ENCODE measurements around the gene PELI3. TPM values are rescaled to one million over a fixed set of nuclear protein-coding genes. Genes with fewer than 3 reads are reported as not detected.
"Not testable (repeated sequence)": the region's sequence is repeated elsewhere in the genome, so short reads cannot be mapped to it uniquely, and the experiment has no call there.

The PELI3 gene
- total RNA-seq, 1 donor from 2014 or later: 14.6 TPM

DNA sequence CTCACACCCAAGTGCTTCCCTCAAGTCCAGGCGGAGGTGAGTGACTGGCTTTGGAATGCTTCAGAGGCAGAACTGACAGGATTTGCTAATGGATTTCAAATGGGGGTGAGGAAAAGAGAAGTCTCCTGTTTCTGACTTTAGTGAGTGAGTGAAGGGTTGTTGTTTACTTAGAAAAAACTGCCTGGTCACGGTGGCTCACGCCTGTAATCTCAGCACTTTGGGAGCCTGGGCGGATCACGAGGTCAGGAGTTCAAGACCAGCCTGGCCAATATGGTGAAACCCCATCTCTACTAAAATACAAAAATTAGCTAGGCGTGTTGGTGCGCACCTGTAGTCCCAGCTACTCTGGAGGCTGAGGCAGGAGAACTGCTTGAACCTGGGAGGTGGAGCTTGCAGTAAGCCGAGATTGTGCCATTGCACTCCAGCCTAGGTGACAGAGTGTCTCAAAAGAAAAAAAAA is 34.8 kb upstream of the PELI3 start:
- H3K4me1 Mint-ChIP-seq (ENCODE audit: low read depth); H3K9me3 Mint-ChIP-seq; H3K4me3 Mint-ChIP-seq (ENCODE audit: low read depth); H3K27me3 Mint-ChIP-seq (ENCODE audit: low read depth); intact Hi-C loops (cut with micrococcal nuclease); DNase-seq (ENCODE audit: low spot score); H3K27ac Mint-ChIP-seq: not testable (repeated sequence)
- peaks cover 30% of the 10 kb centered on the region for H3K36me3 Mint-ChIP-seq (ENCODE audit: low read depth)

DNA sequence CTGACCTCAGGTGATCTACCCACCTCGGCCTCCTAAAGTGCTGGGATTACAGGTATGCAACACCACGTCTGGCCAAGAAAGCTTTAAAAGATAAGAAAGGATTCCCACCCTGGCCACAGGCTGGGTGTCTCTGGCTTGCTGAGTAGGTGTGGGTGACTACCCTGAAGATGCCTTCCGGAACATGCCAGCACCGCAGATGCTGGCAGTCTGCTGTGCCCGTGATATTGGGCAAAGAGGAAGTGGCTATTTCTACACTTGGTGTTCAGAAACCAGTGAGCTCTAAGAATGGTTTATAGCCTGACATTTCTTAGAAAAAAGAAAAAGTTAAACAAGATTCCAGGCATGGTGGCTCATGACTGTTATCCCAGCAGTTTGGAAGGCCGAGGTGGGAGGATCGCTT is 34.1 kb upstream of the PELI3 start:
- Mint-ChIP-seq H3K9me3 (no peaks in the 10 kb centered on the region), H3K27ac (no peak overlapping the region), H3K36me3 (ENCODE audit: low read depth) (peaks cover 32% of the 10 kb centered on the region), H3K27me3 (ENCODE audit: low read depth) (no peaks in the 10 kb centered on the region), H3K4me3 (ENCODE audit: low read depth) (no peak overlapping the region), H3K4me1 (ENCODE audit: low read depth) (no peaks in the 10 kb centered on the region)
- intact Hi-C loops (cut with micrococcal nuclease): no loop called here
- DNase-seq (ENCODE audit: low spot score): no peak

DNA sequence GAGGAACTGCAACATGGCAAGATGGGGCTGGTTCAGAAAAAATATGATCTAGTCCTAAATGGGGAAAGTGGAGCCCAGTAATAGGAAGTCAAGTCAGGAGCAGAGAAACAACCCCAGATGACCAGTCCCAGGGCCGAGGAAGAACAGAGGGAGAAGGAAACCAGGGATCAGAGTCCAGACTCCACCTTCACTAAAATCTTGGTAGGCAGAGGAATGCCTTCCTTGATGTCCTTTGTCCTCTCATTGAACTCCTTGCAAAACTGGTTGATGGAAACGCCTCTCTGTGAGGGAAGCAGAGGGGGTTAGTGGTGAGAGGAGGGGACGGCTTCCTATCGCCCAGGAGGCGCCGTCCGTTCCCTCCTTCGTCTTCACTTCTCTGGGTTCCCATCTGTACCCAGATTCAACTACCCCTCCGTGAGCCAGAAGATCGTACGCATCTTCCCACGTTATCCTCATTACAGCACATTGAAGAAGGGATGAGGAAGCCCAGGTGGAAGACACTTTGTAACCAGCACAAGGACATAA is 28.7 kb upstream of the PELI3 start:
- DNase-seq (ENCODE audit: low spot score): no peak
- Mint-ChIP-seq H3K36me3 (ENCODE audit: low read depth) (peaks cover 25% of the 10 kb centered on the region), H3K4me3 (ENCODE audit: low read depth) (peak overlapping the region; percentile 94), H3K27me3 (ENCODE audit: low read depth) (no peaks in the 10 kb centered on the region), H3K9me3 (peaks cover 2% of the 10 kb centered on the region), H3K27ac (peak overlapping the region; percentile 97), H3K4me1 (ENCODE audit: low read depth) (peaks cover 8% of the 10 kb centered on the region)
- intact Hi-C loops (cut with micrococcal nuclease): loop anchor here (2.0 kb wide), 1 partner anchor 29 kb away; no protein-coding TSS in a partner anchor

DNA sequence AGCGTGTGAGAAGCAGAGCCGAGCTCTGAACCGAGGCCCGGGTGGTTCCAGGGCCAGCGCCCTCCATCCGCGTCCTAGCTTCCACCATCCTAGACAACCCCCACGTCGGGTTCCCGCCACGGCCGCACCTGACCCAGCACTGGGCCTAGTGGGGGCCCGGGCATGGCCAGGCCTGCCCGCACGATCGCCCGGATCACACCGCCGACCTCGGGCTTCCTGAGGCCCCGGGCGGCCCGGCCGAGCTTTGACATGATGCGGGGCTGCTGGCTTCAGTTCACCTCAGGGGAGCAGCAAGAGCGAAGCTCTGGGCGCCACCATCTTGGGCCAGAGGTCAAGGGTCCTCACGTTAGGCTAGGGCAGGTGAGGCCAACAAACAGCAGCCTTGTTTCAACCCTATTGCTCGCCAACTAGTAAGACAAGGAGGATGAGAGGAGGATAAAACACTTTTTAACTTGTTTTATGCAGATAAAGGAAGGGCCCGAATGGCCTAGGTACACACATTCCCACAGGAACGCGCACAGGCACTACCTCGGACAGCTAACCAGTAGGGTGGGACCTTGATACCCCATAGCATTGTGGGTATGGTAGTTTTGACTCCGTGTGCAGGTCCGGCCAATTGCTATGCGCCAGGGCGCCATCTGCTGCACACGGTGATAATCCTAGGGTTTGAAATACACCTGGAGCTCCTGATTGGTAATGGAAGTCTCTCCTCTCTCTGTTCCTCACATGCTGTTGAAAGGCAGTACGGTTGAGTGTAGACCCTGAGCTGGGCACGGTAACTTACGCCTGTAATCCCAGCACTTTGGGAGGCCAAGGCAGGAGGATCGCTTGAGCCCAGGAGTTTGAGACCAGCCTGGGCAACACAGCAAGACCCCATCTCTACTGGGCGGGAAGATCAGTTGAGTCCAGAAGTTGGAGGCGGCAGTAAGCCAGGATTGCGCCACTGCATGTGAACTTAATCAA is 27.9 kb upstream of the PELI3 start, which contains the start of gene MRPL11:
Gene MRPL11 (minus strand): TSS at position 345 of the 963 bp plus-strand sequence. CDS start 94 bp downstream, at position 251.
- Mint-ChIP-seq H3K4me3 (ENCODE audit: low read depth) (peak within 1 kb of the TSS; percentile 94), H3K4me1 (ENCODE audit: low read depth) (peaks cover 8% of the 10 kb centered on the region), H3K36me3 (ENCODE audit: low read depth) (peaks cover 24% of the 10 kb centered on the region), H3K9me3 (peaks cover 8% of the 10 kb centered on the region), H3K27ac (peak within 1 kb of the TSS; percentile 97), H3K27me3 (ENCODE audit: low read depth) (no peaks in the 10 kb centered on the region)
- intact Hi-C loops (cut with micrococcal nuclease): loop anchor here (1.0 to 2.0 kb wide), 5 partner anchors 8 to 42 kb away; partner anchors contain the start of genes DPP3 and PELI3
- DNase-seq (ENCODE audit: low spot score): peak; percentile 85

DNA sequence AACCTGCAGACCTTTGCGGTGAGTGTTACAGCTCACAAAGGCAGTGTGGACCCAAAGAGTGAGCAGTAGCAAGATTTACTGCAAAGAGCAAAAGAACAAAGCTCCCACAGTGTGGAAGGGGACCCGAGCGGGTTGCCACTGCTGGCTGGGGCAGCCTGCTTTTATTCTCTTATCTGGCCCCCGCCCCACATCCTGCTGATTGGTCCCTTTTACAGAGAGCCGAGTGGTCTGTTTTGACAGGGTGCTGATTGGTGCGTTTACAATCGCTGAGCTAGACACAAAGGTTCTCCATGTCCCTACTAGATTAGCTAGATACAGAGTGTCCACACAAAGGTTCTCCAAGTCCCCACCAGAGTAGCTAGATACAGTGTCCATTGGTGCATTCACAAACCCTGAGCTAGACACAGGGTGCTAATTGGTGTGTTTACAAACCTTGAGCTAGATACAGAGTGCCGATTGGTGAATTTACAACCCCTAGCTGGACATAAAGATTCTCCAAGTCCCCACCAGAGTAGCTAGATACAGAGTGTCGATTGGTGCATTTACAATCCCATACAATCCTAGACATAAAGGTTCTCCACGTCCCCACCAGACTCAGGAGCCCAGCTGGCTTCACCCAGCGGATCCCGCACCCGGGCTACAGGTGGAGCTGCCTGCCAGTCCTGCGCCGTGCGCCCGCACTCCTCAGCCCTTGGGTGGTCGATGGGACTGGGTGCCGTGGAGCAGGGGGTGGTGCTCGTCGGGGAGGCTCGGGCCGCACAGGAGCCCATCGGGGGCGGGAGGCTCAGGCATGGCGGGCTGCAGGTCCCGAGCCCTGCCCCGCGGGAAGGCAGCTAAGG is 26.4 kb upstream of the PELI3 start:
- Mint-ChIP-seq H3K9me3 (peaks cover 11% of the 10 kb centered on the region), H3K36me3 (ENCODE audit: low read depth) (peaks cover 17% of the 10 kb centered on the region)
- intact Hi-C loops (cut with micrococcal nuclease); H3K4me1 Mint-ChIP-seq (ENCODE audit: low read depth); H3K27ac Mint-ChIP-seq; DNase-seq (ENCODE audit: low spot score); H3K27me3 Mint-ChIP-seq (ENCODE audit: low read depth); H3K4me3 Mint-ChIP-seq (ENCODE audit: low read depth): not testable (repeated sequence)

DNA sequence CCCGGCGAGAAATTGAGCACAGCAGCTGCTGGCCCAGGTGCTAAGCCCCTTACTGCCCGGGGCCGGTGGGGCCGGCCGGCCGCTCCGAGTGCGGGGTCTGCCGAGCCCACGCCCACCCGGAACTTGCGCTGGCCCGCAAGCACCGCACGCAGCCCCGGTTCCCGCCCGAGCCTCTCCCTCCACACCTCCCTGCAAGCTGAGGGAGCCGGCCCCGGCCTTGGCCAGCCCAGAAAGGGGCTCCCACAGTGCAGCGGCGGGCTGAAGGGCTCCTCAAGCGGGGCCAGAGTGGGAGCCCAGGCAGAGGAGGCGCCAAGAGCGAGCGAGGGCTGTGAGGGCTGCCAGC is 25.8 kb upstream of the PELI3 start:
- intact Hi-C loops (cut with micrococcal nuclease); H3K4me3 Mint-ChIP-seq (ENCODE audit: low read depth); H3K4me1 Mint-ChIP-seq (ENCODE audit: low read depth); H3K27ac Mint-ChIP-seq; H3K27me3 Mint-ChIP-seq (ENCODE audit: low read depth); DNase-seq (ENCODE audit: low spot score): not testable (repeated sequence)
- H3K9me3 Mint-ChIP-seq: peaks cover 11% of the 10 kb centered on the region
- peaks cover 13% of the 10 kb centered on the region for H3K36me3 Mint-ChIP-seq (ENCODE audit: low read depth)

DNA sequence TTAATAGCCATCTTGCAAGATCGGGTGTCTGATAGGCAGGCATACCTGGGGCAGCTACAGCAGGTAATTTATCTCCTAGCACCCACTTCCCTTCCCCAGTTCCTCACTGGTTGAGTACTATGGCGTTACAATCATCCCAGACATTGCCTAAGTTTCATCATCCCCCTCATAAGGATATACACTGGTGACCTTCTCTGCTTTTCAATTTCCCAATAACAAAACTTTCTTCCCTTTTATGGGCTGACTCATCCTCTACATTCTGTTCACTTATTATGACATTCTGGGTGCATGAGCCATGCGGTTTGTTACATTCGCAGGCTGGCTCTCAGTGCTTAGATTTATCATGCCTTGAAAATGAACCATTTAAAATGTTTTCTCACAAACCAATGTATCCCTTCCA is 23.1 kb upstream of the PELI3 start:
- Mint-ChIP-seq H3K27ac (no peak overlapping the region), H3K4me3 (ENCODE audit: low read depth) (no peak overlapping the region), H3K27me3 (ENCODE audit: low read depth) (peaks cover 2% of the 10 kb centered on the region)

DNA sequence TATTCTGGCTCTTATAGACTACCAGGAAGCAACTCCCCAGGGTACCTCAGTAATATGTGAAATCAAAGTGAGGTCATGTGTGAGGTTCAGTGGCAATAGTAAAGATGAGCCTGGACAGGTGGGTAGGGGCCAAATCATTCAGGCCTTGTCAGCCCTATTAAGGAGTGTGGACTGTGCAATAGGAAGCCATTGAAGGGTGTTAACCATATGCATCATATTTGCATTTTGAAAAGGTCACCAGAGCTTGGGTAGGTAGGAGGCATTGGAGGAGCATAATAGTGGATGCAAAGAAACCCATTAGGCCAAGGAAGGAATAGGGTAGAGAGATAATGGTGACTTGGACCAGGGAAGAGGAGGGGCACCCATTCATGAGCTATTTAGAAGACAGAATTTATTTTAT is 19.7 kb upstream of the PELI3 start:
- no peak for DNase-seq (ENCODE audit: low spot score)
- no peaks in the 10 kb centered on the region for H3K36me3 Mint-ChIP-seq (ENCODE audit: low read depth)
- no peaks in the 10 kb centered on the region for H3K4me1 Mint-ChIP-seq (ENCODE audit: low read depth)
- peaks cover 5% of the 10 kb centered on the region for H3K27me3 Mint-ChIP-seq (ENCODE audit: low read depth)
- no peak overlapping the region for H3K27ac Mint-ChIP-seq
- peaks cover 11% of the 10 kb centered on the region for H3K9me3 Mint-ChIP-seq
- intact Hi-C loops (cut with micrococcal nuclease): no loop called here
- no peak overlapping the region for H3K4me3 Mint-ChIP-seq (ENCODE audit: low read depth)

More for the DNA sequence above, 23.1 kb upstream of the PELI3 start:
- H3K4me1 Mint-ChIP-seq (ENCODE audit: low read depth): peaks cover 2% of the 10 kb centered on the region
- intact Hi-C loops (cut with micrococcal nuclease): no loop called here
- peaks cover 11% of the 10 kb centered on the region for H3K9me3 Mint-ChIP-seq
- H3K36me3 Mint-ChIP-seq (ENCODE audit: low read depth): no peaks in the 10 kb centered on the region
- no peak for DNase-seq (ENCODE audit: low spot score)

DNA sequence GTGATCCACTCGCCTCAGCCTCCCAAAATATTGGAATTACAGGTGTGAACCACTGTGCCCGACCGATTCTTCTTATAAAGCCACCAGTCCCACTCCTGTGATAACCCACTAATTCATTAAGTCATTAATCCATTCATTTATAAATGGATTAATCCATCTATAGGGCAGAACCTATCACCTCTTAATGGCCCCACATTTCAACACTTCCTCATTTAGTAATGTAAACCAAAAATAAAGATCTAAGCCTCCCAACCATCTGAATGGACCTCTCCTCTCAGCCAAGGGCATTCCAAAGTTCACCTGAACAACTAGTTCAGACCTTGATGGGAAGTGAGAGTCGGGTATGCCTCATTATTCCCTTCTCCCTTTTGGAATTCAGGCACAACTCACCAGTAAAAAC is 18.2 kb upstream of the PELI3 start:
- no peak overlapping the region for H3K4me3 Mint-ChIP-seq (ENCODE audit: low read depth)
- no peak for DNase-seq (ENCODE audit: low spot score)
- intact Hi-C loops (cut with micrococcal nuclease): no loop called here
- no peaks in the 10 kb centered on the region for H3K36me3 Mint-ChIP-seq (ENCODE audit: low read depth)
- peaks cover under 1% of the 10 kb centered on the region for H3K4me1 Mint-ChIP-seq (ENCODE audit: low read depth)
- H3K27me3 Mint-ChIP-seq (ENCODE audit: low read depth): peaks cover 5% of the 10 kb centered on the region
- peaks cover 4% of the 10 kb centered on the region for H3K9me3 Mint-ChIP-seq
- no peak overlapping the region for H3K27ac Mint-ChIP-seq

DNA sequence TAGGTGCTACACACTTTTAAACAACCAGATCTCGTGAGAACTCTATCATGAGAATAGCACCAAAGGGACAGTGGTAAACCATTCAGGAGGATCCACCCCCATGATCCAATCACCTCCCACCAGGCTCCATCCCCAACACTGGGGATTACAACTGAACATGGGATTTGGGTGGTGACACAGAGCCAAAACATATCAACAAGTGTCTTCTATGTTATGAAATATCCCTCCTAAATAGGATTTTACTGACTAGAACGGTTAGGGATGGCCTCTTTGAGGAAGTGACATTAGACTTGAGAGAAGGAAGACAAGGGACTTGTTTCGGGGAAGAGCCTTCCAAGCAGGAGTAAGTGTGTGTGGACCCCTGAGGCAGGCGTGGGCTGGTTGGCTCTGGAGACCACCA is 16.1 kb upstream of the PELI3 start:
- Mint-ChIP-seq H3K36me3 (ENCODE audit: low read depth) (no peaks in the 10 kb centered on the region), H3K27ac (no peak overlapping the region), H3K9me3 (no peaks in the 10 kb centered on the region), H3K4me3 (ENCODE audit: low read depth) (no peak overlapping the region), H3K4me1 (ENCODE audit: low read depth) (peaks cover 18% of the 10 kb centered on the region), H3K27me3 (ENCODE audit: low read depth) (peaks cover 5% of the 10 kb centered on the region)
- no peak for DNase-seq (ENCODE audit: low spot score)
- intact Hi-C loops (cut with micrococcal nuclease): no loop called here

DNA sequence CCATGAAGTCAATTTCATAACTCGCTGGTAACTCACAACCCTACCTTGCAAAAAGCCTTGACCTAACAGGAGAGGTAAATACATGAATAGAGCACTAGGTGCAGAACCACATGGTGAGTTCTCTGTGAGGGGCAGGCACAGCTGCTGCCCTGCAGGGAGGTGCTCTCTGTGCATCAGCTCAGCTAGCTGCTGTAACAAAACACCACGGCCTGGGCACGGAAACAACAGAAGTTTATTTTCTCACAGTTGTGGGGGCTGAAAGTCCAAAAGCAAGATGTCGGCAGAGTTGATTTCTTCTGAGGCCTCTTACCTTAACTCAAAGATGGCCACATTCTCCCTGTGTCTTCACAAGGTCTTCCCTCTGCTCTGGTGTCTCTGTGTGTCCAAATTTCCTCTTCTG is 15.0 kb upstream of the PELI3 start:
- Mint-ChIP-seq H3K27ac (no peak overlapping the region), H3K27me3 (ENCODE audit: low read depth) (peaks cover 5% of the 10 kb centered on the region), H3K4me1 (ENCODE audit: low read depth) (peaks cover 18% of the 10 kb centered on the region), H3K36me3 (ENCODE audit: low read depth) (no peaks in the 10 kb centered on the region), H3K9me3 (no peaks in the 10 kb centered on the region), H3K4me3 (ENCODE audit: low read depth) (no peak overlapping the region)
- intact Hi-C loops (cut with micrococcal nuclease): no loop called here
- DNase-seq (ENCODE audit: low spot score): no peak

DNA sequence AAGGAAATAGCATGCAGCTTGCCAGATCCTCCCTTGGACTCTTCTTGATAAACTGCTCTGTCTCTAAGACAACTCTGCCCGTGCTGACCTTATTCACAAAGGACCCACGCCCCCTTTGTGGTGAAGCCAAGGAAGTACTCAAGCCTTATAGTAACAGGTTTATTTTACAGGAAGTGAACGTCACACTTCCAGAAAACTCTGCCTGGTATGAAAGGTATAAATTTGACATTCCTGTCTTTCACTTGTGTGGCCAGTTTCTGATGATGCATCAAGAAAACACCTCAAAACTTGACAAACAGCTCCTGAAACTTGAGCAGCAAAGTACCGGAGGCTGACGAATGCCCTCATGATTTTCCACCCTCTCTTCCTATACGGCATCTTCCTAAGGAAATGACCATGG is 12.5 kb upstream of the PELI3 start:
- intact Hi-C loops (cut with micrococcal nuclease): no loop called here
- Mint-ChIP-seq H3K4me1 (ENCODE audit: low read depth) (peaks cover 30% of the 10 kb centered on the region), H3K36me3 (ENCODE audit: low read depth) (no peaks in the 10 kb centered on the region), H3K27ac (no peak overlapping the region), H3K9me3 (no peaks in the 10 kb centered on the region), H3K4me3 (ENCODE audit: low read depth) (no peak overlapping the region), H3K27me3 (ENCODE audit: low read depth) (no peaks in the 10 kb centered on the region)
- no peak for DNase-seq (ENCODE audit: low spot score)

Measured in activated T-helper 2 cell treated with anti-CD3 and anti-CD28 coated beads, Interferon-gamma antibody, Interleukin-2, Interleukin-4, amounts not matched to agents 10 μg/mL and 5 μg/mL and 100 μg/mL, durations not matched to agents 14 hours and 24 hours and 36 hours (primary cell).